DOHH2 (cell line): ENCODE data around the gene MUC15.

Experiments used
- H3F3A ChIP-seq: fragments of 200-600 bp; sonication (generic), shearing (Covaris generic); 2 replicates; pipeline ENCODE4 v1.6.0; 2016; ENCODE audit warnings: antibody characterized with exemption, mild to moderate bottlenecking; ENCODE audit not compliant: control insufficient read depth, insufficient read depth
- H3K27ac ChIP-seq: fragments of 200-600 bp; sonication (generic); 2 replicates; pipeline ENCODE4 v1.5.1; 2014; ENCODE audit warnings: low read depth, mild to moderate bottlenecking, low read length, moderate library complexity
- H3K27me3 ChIP-seq: fragments of 200-600 bp; sonication (generic); 2 replicates; pipeline ENCODE4 v1.6.1; 2014; ENCODE audit warnings: mild to moderate bottlenecking, low read length, mixed read lengths; ENCODE audit not compliant: control insufficient read depth
- H3K36me3 ChIP-seq: fragments of 200-600 bp; sonication (generic); 2 replicates; pipeline ENCODE4 v1.6.1; 2014; ENCODE audit warnings: mild to moderate bottlenecking, low read length, moderate library complexity, mixed read lengths; ENCODE audit not compliant: control insufficient read depth
- H3K4me1 ChIP-seq: fragments of 200-600 bp; sonication (generic); 2 replicates; pipeline ENCODE4 v1.6.1; 2014; ENCODE audit warnings: mild to moderate bottlenecking, low read length, mixed read lengths; ENCODE audit not compliant: control insufficient read depth
- H3K4me2 ChIP-seq: fragments of 200-600 bp; sonication (generic); 2 replicates; pipeline ENCODE4 v1.6.0; 2014; ENCODE audit warnings: mild to moderate bottlenecking, low read length, moderate library complexity
- H3K4me3 ChIP-seq: fragments of 200-600 bp; sonication (generic); 2 replicates; pipeline ENCODE4 v1.5.1; 2014; ENCODE audit warnings: mild to moderate bottlenecking, low read length, mixed read lengths
- H3K79me2 ChIP-seq: fragments of 200-600 bp; sonication (generic); 2 replicates; pipeline ENCODE4 v1.6.1; 2014; ENCODE audit warnings: mild to moderate bottlenecking, low read length, mixed read lengths; ENCODE audit not compliant: control insufficient read depth
- H3K9me2 ChIP-seq: fragments of 200-600 bp; sonication (generic); replicated peaks from 2 replicates; pipeline ENCODE4 v1.6.1; 2014; ENCODE audit warnings: mild to moderate bottlenecking, low read length, mixed read lengths; ENCODE audit not compliant: control insufficient read depth
- H3K9me3 ChIP-seq: fragments of 200-600 bp; sonication (generic); 2 replicates; pipeline ENCODE4 v1.6.1; 2014; ENCODE audit warnings: antibody characterized with exemption, low read length, mixed read lengths; ENCODE audit not compliant: control insufficient read depth, insufficient read depth
- H4K20me1 ChIP-seq: fragments of 200-600 bp; sonication (generic); 2 replicates; pipeline ENCODE4 v1.6.0; 2014; ENCODE audit warnings: low read depth, mild to moderate bottlenecking, antibody characterized with exemption, low read length, moderate library complexity; ENCODE audit not compliant: control insufficient read depth, insufficient read depth
- CTCF ChIP-seq: fragments of 200-600 bp; sonication (generic); IDR thresholded peaks from one replicate; pipeline ENCODE4 v1.5.1; 2014; ENCODE audit warnings: antibody characterized with exemption, mild to moderate bottlenecking, low read depth, low read length; ENCODE audit not compliant: poor library complexity, severe bottlenecking
- EZH2phosphoT487 ChIP-seq: fragments of 200-600 bp; sonication (generic); IDR thresholded peaks from 2 replicates; pipeline ENCODE4 v1.6.1; 2017; ENCODE audit warnings: borderline replicate concordance, mild to moderate bottlenecking, antibody characterized with exemption, low read length, moderate library complexity, mixed read lengths

Gene MUC15

GRCh38 chr11:26558190-26558589 lies 13.9 kb downstream of the MUC15 start:
- Histone ChIP-seq H3K4me3 (no peak overlapping the region), H3K9me3 (no peaks in the 10 kb centered on the region), H3K36me3 (no peaks in the 10 kb centered on the region), H4K20me1 (no peaks in the 10 kb centered on the region; the same call in 1 of the 2 replicates), H3K4me1 (no peaks in the 10 kb centered on the region), H3K27me3 (no peaks in the 10 kb centered on the region), H3K9me2 (no peaks in the 10 kb centered on the region), H3K4me2 (no peak overlapping the region), H3F3A (no peaks in the 10 kb centered on the region), H3K79me2 (no peaks in the 10 kb centered on the region), H3K27ac (no peak overlapping the region)
- TF ChIP-seq EZH2phosphoT487 (no peak), CTCF (no peak)

- H3K4me3 ChIP-seq = no peak overlapping the region
- H3K79me2 ChIP-seq = no peaks in the 10 kb centered on the region
- H3K4me2 ChIP-seq = no peak overlapping the region
- no peaks in the 10 kb centered on the region; the same call in 1 of the 2 replicates for H4K20me1 ChIP-seq
- H3K9me2 ChIP-seq = no peaks in the 10 kb centered on the region
- no peak overlapping the region for H3K27ac ChIP-seq
- H3K36me3 ChIP-seq = no peaks in the 10 kb centered on the region
- H3F3A ChIP-seq = no peaks in the 10 kb centered on the region
- no peaks in the 10 kb centered on the region for H3K4me1 ChIP-seq
- H3K9me3 ChIP-seq = no peaks in the 10 kb centered on the region
- H3K27me3 ChIP-seq = no peaks in the 10 kb centered on the region
- TF ChIP-seq CTCF = no peak
- no peak for TF ChIP-seq EZH2phosphoT487
Observed at GRCh38 chr11:26557666-26558065, 14.4 kb downstream of the MUC15 start.

- Histone ChIP-seq H3K4me2 (no peak overlapping the region), H3K4me1 (no peaks in the 10 kb centered on the region), H3K27ac (no peak overlapping the region), H3K4me3 (no peak overlapping the region), H3K79me2 (no peaks in the 10 kb centered on the region), H4K20me1 (no peaks in the 10 kb centered on the region; the same call in 1 of the 2 replicates), H3F3A (no peaks in the 10 kb centered on the region), H3K27me3 (no peaks in the 10 kb centered on the region), H3K9me2 (no peaks in the 10 kb centered on the region), H3K9me3 (no peaks in the 10 kb centered on the region), H3K36me3 (no peaks in the 10 kb centered on the region)
- TF ChIP-seq CTCF (no peak), EZH2phosphoT487 (no peak)
Observed at GRCh38 chr11:26556582-26556981, 15.5 kb downstream of the MUC15 start.

- Histone ChIP-seq H3K9me3 (no peaks in the 10 kb centered on the region), H3K4me2 (no peak overlapping the region), H4K20me1 (no peaks in the 10 kb centered on the region; the same call in 1 of the 2 replicates), H3F3A (no peaks in the 10 kb centered on the region), H3K36me3 (no peaks in the 10 kb centered on the region), H3K9me2 (no peaks in the 10 kb centered on the region), H3K27me3 (no peaks in the 10 kb centered on the region), H3K4me1 (no peaks in the 10 kb centered on the region), H3K4me3 (no peak overlapping the region), H3K27ac (no peak overlapping the region), H3K79me2 (no peaks in the 10 kb centered on the region)
- TF ChIP-seq CTCF (no peak), EZH2phosphoT487 (no peak)
Observed at GRCh38 chr11:26554455-26554854, 17.6 kb downstream of the MUC15 start.
